Stimulated activated CD4-positive, alpha-beta T cell treated with anti-CD3 and anti-CD28 coated beads, Interleukin-15, amount 100 ng/mL, for 48 hours (primary cell): Measurements from ENCODE around the gene LCN15.
"Not testable (repeated sequence)": the region's sequence is repeated elsewhere in the genome, so short reads cannot be mapped to it uniquely, and the experiment has no call there.

Source experiments
- DNase-seq, 2 donors: peaks; one replicate each; pipeline ENCODE4 v3.0.0-alpha.2; 2020; ENCODE audit warnings: low read depth in 2 of 2

Gene LCN15

DNA sequence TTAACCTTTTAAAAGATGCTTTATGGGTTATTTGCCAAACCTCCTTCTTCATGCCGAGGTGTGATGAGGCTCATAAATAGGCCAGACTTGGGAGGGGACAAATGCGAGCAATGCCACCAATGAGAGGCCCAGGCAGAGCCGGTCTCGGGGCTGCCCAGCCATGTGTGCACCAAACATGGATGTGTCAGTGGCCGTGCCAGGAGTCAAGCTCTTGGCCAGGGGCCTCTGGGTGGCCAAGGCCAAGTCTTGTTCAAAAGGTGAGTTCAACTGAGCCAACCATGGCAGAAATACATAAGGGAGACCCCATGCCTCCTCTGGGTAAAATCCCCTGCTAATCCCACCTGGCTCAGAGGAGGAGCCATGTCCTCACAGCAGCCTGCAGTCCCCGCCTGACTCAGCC, 10.9 kb upstream of the LCN15 start:
- no peak for DNase-seq

- no peak for DNase-seq
Observed at GRCh38 chr9:136774416-136775045, 10.2 kb upstream of the LCN15 start.

- DNase-seq, result no peak
Observed at GRCh38 chr9:136773386-136774044, 9.2 kb upstream of the LCN15 start.

DNA sequence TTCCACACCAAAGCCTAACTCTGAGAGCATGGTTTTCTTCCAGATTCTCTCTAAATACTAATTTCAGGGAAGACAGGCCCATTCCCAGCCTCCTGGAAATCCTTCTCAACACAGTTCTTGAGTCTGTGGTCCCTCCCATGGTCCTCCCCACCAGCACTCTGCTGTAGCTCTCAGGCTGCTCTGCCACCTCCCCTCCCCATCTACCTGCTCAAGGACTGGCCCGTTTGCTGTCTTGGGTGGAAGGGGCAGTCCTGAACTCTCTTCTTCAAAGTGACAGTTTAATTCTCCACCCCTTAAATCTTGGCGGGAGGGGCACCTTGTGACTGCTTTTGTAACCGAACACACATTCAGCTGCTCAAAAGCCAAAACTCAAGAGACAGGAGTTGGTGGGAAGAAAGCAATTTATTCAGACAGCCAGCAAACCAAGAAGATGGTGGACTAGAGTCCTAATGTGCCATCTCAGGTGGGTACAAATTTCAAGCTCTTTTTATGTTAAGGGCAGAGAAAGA, 7.6 kb upstream of the LCN15 start:
- DNase-seq, result no peak

- DNase-seq, result peak in 1 of 2 donors; percentile 58
Observed at GRCh38 chr9:136769710-136770191, 5.4 kb upstream of the LCN15 start.

- peak; percentile 42 to 45 for DNase-seq
Observed at GRCh38 chr9:136766410-136767120, 2.2 kb upstream of the LCN15 start.

- not testable (repeated sequence) for DNase-seq
Observed at GRCh38 chr9:136765745-136766409, 1.6 kb upstream of the LCN15 start.

DNA sequence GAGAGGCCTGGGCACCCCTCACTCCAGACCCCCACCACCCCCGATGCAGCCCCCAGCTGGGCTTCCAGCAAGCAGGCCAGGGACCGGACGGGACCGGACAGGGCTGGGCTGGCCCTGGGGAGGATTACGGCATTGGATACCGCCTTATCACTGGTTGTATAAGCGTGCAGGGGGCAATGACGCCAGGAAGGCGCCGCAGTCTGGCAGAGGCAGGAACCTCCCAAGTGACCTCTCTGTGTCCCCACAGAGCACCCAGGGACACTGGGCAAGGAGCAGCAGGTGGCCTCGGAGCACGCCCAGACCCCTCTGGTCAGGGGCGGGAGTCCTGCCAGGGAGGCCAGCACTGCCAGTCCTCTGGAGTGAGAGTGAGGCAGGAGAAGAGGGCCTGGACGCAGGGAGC, 723 bp upstream of the LCN15 start:
- no peak for DNase-seq

- DNase-seq, result no peak
Observed at GRCh38 chr9:136763649-136764035, 676 bp downstream of the LCN15 start.

GRCh38 chr9:136762915-136763648, 1.2 kb downstream of the LCN15 start:
- DNase-seq, result peak; percentile 26 to 51

DNA sequence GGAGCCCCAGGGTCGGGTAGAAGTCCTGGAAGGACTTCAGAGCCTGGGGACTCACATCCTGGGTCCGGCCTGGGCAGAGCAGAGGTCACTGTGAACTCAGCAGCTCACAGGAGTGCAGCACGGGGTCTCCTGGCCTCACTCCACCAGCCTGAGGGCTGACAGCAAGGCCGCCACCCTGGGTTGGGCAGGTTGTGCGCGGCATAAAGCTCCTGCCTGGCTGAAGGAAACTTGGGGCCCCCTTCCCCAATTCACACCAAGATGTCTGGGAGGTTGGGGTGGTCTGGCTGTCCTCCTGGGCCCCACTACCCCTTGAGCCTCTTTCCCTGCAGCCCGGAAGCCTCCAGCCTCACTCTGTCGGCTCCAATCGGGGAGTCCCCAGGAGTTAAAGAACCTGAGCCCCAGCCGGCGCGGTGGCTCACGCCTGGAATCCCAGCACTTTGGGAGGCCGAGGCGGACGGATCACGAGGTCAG, 2.1 kb downstream of the LCN15 start:
- DNase-seq, result no peak

GRCh38 chr9:136761545-136761981, 2.8 kb downstream of the LCN15 start:
- no peak for DNase-seq

DNA sequence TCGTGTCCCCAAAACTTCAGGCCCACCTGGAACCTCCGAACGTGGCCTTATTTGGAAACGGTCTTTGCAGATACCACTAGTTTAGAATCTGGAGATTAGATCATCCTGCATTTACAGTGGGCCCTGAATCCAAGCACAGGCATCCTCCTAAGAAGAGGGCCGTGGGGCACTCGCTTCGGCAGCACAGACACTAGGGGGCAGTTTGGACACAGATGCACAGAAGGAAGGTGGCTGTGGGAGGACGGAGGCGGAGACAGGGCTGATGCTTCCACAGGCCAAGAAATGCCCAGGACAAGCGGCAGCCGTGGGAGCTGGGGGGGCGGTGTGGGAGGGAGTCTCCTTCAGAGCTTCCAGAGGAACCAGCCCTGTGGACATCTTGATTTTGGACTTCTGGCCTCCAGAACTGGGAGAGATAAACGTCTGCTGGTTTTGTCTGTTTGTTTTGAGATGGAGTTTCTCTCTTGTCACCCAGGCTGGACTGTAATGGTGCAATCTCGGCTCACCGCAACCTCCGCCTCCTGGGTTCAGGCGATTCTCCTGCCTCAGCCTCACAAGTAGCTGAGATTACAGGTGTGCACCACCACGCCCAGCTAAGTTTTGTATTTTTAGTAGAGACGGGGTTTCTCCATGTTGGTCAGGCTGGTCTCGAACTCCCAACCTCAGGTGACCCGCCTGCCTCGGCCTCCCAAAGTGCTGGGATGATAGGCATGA, 3.3 kb downstream of the LCN15 start:
- not testable (repeated sequence) for DNase-seq

- no peak for DNase-seq
Observed at GRCh38 chr9:136760424-136760823, 3.9 kb downstream of the LCN15 start.

DNA sequence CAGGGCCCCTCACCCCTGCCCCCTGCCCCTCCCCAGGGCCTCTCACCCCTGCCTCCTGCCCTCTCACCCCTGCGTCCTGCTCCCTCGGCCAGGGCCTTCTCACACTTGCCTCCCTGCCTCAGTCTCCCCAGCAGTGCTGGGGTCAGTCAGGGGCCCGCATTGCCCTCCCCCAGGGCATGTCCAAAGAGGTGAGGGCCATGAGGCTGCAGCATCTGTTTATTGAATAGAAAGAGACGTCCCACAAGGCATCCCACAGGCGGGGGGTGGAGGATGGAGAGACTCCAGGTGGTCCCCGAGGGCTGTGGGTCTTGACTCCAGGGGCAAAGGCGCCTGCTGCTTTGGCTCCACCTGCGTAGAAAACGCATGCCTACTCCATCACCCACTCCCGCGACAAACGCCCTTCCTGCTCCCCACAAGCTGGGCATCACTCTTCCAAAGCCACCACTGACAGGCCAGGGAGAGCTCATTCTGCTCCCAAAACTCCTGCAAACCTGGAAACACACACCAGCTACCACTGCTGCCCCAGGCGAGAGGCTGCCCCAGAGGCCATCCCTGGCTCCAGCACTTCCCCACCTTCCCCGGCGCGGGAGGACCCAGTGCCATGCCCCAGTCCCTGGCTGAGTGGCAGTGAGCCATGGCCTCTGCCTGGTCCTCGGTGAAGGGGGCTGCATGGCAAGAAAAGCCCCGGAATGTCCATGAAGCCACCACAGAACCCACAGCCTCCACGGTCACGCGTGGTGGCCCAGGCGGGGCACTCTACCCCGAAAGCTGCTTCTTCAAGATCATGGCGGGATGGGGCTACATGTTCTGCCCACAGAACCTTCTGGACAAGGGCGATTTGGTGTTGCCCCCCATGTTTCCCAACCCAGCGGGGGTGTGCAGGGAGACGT, 4.6 kb downstream of the LCN15 start:
- no peak for DNase-seq

- DNase-seq, result no peak
Observed at GRCh38 chr9:136759001-136759400, 5.3 kb downstream of the LCN15 start.

DNA sequence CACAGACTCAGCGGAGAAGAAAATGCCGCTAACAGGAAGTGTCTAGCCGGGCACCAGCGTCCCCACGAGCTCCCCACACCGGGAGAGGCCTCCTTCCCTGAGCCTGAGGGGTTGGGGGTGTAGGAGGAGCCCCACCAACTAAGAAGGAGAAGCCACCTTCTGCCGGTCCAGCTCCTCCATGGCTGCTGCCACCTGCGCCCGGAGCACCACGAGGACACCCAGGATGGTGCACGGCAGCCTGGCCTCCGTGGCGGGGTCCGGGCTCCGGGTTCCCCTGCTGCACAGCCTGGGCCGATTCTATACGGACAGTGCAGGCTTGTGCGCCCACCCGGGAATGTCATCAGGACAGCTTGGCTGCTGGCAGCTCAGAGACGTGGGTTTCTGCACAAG, 6.6 kb downstream of the LCN15 start:
- DNase-seq, result no peak

GRCh38 chr9:136757328-136757727, 7.0 kb downstream of the LCN15 start:
- DNase-seq, result no peak

DNA sequence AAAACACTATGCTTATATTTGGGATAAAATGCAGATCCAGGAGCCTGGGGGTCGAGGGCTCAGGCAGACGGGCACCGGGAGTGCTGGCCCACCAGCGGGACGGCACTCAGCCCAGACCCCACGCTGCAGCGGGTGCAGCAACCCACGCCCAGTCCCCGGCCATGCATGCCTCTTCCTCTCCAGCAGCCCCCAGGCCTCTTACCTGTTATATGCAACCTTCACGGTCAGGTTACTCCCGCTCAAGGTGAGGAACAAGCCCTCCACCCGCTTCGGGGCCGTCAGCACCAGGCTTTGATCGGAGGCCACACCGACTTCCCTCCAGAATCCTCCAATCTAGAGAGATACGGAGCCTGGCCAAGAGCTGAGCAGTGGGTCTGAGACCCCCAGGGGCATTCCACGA, 7.5 kb downstream of the LCN15 start:
- no peak for DNase-seq

- DNase-seq, result no peak
Observed at GRCh38 chr9:136756134-136756438, 8.2 kb downstream of the LCN15 start.
